WERI-Rb-1 (cell line): Measurements from ENCODE around the gene U2AF2.

Experiments used
- DNase-seq: peaks from one replicate; pipeline ENCODE4 v3.0.0-alpha.2; 2020
- H3K27ac ChIP-seq: fragments of 250-450 bp; sonication (Bioruptor Pico); 2 replicates; pipeline ENCODE4 v1.5.1; 2020; ENCODE audit warnings: mild to moderate bottlenecking, moderate library complexity
- H3K27me3 ChIP-seq: fragments of 250-450 bp; sonication (Bioruptor Pico); 2 replicates; pipeline ENCODE4 v1.5.1; 2021; ENCODE audit warnings: mild to moderate bottlenecking, low read depth, moderate library complexity; ENCODE audit not compliant: insufficient read depth, severe bottlenecking
- H3K36me3 ChIP-seq: fragments of 250-450 bp; sonication (Bioruptor Pico); 2 replicates; pipeline ENCODE4 v1.5.1; 2020; ENCODE audit warnings: mild to moderate bottlenecking, moderate library complexity
- H3K4me3 ChIP-seq: 2 replicates; pipeline ENCODE4 v1.5.1; 2011; ENCODE audit warnings: low read depth, mild to moderate bottlenecking, control low read depth, low read length
- H3K9me3 ChIP-seq: fragments of 250-450 bp; sonication (Bioruptor Pico); 2 replicates; pipeline ENCODE4 v1.5.1; 2021; ENCODE audit warnings: mild to moderate bottlenecking, moderate library complexity; ENCODE audit not compliant: severe bottlenecking
- TF ChIP-seq, protein P1 (sequence below): IDR thresholded peaks from 2 replicates; pipeline ENCODE4 v1.5.1; 2011; ENCODE audit warnings: low read depth, mild to moderate bottlenecking, control low read depth, inconsistent platforms, low read length

The U2AF2 gene

DNA sequence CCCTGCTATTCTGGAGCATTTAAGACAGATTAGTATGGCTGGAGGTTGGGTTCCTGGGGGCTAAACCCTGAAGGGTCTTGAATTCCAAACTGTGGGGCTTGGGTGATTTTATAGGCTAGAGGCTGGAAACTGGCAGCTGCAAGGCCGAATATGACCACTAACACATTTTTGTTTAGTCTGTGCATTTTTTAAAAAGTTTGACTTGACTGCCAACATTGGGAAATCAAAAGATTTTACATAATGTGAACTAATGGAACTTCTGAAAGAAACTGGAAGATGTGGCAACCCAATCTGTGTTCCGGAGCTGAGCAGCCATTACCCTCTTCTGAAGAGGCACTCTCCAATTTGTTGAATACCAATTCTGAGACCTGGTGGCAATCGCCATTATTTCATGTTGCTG, 35.5 kb upstream of the U2AF2 start:
- peak overlapping the region; percentile 73 for H3K27ac ChIP-seq
- H3K27me3 ChIP-seq, result no peaks in the 10 kb centered on the region
- H3K9me3 ChIP-seq, result peaks cover 3% of the 10 kb centered on the region
- no peak for DNase-seq
- H3K36me3 ChIP-seq, result peaks cover 37% of the 10 kb centered on the region
- H3K4me3 ChIP-seq, result no peak overlapping the region
- TF ChIP-seq, protein P1, sequence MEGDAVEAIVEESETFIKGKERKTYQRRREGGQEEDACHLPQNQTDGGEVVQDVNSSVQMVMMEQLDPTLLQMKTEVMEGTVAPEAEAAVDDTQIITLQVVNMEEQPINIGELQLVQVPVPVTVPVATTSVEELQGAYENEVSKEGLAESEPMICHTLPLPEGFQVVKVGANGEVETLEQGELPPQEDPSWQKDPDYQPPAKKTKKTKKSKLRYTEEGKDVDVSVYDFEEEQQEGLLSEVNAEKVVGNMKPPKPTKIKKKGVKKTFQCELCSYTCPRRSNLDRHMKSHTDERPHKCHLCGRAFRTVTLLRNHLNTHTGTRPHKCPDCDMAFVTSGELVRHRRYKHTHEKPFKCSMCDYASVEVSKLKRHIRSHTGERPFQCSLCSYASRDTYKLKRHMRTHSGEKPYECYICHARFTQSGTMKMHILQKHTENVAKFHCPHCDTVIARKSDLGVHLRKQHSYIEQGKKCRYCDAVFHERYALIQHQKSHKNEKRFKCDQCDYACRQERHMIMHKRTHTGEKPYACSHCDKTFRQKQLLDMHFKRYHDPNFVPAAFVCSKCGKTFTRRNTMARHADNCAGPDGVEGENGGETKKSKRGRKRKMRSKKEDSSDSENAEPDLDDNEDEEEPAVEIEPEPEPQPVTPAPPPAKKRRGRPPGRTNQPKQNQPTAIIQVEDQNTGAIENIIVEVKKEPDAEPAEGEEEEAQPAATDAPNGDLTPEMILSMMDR, result no peak

DNA sequence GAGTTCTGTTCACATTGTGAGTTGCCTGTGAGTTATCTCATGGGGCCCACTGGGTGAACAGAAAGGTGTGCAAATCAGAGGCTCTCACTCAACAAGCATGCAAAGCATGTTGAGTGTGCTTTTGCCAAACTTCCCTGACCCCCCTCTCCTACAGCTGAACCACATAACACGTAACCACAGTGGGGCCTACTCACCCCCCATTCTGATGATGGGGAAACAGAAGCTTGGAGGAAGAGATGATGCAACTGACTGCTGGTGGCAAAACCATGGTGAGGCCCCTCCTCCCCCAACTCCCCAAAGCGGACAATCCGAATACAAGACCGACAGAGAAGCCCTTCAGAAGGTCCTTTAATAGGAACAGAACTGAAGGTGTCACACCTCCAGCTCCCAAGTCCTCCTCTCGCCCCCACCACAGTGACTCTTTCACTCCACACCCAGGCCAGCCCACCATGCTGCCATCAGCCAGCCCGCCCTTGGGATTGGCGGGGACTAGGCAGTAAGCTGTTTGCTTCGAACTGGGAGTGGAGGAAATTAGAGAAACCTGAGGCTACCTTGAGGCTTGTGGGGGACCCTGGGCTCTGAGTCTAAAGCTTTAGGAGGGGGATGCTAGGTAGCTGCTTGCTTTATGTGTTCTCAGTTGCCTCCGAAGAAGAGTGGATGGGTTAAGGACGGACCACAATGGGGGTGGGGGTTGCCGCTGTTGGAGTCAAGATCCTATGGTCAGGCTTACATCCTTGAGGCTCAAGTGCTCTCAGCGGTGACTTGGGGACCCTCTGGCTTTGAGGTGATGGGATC, 34.2 kb upstream of the U2AF2 start:
- no peak for DNase-seq
- Histone ChIP-seq H3K4me3 (no peak overlapping the region), H3K9me3 (peaks cover 3% of the 10 kb centered on the region), H3K27me3 (no peaks in the 10 kb centered on the region), H3K36me3 (peaks cover 30% of the 10 kb centered on the region), H3K27ac (peak overlapping the region; percentile 73)
- TF ChIP-seq, protein P1, result no peak

DNA sequence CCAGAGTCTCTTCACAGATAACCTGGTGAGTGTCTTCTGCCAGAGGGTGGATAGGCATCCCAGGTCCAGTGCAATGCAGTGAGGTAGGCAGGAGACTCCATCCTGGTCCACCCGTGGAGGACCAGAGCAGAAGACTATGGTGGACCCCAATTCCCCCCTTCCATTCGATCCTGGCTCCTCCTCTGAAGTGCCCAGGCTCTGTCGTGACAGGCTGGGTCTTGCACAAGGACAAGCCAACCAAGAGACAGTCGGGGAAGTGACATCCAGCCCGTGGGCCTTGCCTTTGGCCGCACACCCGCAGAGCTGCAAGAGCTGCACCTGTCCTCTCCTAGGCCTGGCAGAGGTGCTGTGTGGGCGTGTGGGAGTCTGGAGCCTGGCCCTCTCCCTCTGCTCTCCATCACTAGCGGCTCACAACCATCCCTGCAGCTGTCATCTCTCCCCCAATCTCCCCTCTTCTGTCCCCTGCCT, 33.6 kb upstream of the U2AF2 start:
- peaks cover 3% of the 10 kb centered on the region for H3K9me3 ChIP-seq
- TF ChIP-seq, protein P1, result no peak
- DNase-seq, result no peak
- H3K27ac ChIP-seq, result no peak overlapping the region
- no peak overlapping the region for H3K4me3 ChIP-seq
- peaks cover 25% of the 10 kb centered on the region for H3K36me3 ChIP-seq
- no peaks in the 10 kb centered on the region for H3K27me3 ChIP-seq

DNA sequence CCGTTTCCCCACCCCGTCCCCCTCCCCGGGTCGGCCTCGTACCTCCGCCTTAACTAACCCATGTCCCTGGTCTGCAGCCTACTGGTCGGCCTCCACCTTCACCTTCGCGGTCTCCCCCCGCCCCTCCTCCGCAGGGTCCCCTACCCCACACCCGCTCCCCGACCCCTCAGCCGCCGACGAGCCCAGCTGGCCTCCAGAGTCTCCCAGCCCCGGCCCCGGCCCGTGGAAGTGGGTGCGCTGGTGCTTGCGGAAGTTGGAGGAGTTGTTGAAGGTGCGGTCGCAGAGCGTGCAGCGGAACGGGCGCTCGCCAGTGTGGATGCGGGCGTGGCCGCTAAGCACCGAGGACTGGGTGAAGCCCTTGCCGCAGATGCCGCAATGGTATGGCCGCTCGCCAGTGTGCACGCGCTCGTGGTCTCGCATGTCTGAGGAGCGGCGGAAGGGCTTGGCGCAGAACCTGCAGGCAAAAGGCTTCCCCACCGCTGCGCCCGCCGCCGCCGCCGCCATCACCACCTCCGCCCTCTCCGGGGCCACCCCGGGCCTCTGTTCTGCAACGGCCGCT, 33.1 kb upstream of the U2AF2 start:
- H3K4me3 ChIP-seq, result no peak overlapping the region
- H3K36me3 ChIP-seq, result peaks cover 20% of the 10 kb centered on the region
- peaks cover 3% of the 10 kb centered on the region for H3K9me3 ChIP-seq
- no peaks in the 10 kb centered on the region for H3K27me3 ChIP-seq
- H3K27ac ChIP-seq, result no peak overlapping the region
- TF ChIP-seq, protein P1, result no peak
- no peak for DNase-seq

DNA sequence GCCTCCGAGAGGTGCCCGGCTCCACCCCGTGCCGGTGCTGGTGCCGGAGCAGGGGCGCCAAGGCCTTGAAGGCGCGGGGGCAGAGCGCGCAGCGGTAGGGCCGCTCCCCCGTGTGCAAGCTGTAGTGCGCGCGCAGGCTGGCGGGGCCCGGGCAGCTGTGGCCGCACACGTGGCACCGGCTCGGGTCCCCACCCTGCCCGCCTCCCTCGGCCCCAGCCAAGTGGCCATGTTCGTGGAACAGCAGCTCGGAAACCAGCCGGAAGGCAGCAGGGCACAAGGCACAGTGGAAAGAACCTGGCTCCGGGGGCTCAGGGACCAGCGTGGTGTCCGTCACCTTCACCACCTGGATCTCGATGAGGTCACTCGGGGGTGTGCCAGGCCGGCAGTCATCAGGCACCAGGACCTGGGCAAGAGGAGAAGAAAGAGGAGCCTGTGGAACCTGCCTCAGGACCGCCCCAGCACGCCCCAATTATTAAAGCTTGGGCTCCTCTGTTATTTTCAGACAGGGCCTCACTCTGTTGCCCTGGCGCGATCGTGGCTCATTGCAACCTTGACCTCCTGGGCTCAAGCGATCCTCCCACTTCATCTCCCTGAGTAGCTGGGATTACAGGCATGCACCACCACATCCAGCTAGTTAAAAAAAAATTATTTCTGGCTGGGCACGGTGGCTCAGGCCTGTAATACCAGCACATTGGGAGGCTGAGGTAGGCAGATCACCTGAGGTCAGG, 32.4 kb upstream of the U2AF2 start:
- H3K4me3 ChIP-seq, result no peak overlapping the region
- H3K9me3 ChIP-seq, result peaks cover 3% of the 10 kb centered on the region
- no peak overlapping the region for H3K27ac ChIP-seq
- H3K27me3 ChIP-seq, result no peaks in the 10 kb centered on the region
- H3K36me3 ChIP-seq, result peaks cover 17% of the 10 kb centered on the region
- TF ChIP-seq, protein P1, result no peak
- no peak for DNase-seq
